ENCODE data around the gene BRIP1.
"Not testable (repeated sequence)": the region's sequence is repeated elsewhere in the genome, so short reads cannot be mapped to it uniquely, and the experiment has no call there.

BRIP1 gene

DNA sequence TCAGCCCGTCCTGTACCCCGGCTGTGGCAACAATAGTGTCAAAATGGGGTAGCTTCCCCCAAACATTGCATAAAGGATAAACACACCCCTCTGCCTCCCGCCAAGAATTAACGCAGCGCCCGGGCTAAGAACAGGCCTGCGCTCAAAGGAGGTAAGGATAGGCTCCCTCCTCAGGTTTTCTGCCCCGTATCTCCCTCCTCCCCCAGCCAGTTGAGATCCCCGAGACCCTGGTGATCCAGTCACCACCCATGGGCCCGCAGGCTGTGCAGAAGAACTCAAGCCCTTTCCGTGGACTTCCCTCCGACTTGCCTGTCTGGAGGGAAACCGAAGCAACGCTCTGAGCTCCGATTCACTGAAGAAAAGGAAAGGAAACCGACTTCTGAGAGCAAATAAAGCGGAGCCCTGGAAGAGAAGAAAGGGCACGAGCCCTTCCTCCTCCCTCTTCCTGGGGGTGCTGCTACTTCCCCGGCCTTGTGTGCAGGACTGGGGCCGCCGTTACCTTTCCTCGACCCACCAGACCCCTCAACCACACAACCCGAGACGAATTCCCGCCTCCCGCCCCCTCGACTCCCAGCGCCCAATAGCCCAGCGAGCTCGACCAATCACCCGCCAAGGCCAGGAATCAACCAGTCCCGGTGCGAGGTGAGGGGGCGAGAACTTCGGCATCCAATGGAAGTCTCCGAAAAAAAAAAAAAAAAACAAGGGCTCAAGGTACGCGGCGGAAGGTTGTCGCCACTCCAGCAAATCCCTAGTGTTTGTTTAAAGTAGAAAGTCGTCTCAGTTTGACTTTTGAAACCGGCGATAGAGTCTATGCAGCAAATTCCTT lies at the start of gene BRIP1:
Gene BRIP1, minus strand, starts transcription at position 554 of the 826 bp plus-strand sequence. CDS start 1,989 bp downstream, outside the sequence.
- peak; percentile 79 for DNase-seq (ENCODE audit: low read depth, low spot score)

DNA sequence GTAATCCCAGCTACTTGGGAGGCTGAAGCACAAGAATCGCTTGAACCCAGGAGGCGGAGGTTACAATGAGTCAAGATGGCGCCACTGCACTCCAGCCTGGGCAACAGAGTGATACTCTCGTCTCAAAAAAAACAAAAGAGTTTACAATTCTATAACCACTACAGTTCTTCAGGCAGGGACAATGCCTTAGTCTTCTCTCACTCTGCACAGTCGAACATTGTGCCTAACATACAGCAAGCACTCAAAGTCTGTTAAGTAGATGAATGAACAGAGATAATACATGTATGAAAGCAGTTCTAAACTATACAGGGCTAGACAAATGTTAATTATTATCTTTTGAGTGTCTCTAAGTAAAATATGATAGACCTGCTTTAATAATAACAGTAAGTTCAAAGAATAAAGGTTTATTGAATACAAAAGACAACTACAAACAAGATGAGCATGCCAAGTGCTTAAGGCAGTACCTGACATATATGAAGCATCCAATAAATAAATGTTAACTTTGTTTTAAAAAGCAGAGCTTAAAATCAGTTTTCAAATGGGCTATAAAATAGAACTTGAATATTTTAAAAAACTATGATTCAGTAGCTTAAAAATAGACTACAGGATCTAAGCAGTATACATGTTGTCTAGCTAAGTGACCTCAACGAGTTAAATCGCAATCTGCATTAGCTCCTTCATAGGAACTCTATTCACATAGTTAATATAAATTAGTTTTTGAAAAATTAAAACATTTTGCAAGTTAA lies 45.1 kb upstream of the BRIP1 start:
- DNase-seq (ENCODE audit: low read depth, low spot score): no peak

DNA sequence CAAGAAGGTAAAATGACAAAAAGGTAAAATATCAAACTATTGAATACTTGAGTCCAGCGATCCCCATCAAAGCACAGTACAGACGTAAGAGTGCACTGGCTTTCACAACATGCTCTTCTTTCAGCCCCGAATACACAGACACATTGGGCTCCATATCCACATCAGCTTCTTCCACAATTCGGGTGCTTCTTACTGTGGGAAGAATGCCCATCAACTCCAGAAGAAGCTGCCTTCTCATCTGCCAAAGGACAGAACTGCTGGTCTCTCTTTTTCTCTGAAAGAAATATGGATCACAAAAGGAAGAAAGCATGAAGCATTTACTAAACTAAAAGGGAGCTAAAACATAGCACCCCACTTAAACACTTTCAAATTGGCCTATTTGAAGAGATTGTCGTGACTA lies 44.0 kb upstream of the BRIP1 start:
- no peak for DNase-seq (ENCODE audit: low read depth, low spot score)

DNA sequence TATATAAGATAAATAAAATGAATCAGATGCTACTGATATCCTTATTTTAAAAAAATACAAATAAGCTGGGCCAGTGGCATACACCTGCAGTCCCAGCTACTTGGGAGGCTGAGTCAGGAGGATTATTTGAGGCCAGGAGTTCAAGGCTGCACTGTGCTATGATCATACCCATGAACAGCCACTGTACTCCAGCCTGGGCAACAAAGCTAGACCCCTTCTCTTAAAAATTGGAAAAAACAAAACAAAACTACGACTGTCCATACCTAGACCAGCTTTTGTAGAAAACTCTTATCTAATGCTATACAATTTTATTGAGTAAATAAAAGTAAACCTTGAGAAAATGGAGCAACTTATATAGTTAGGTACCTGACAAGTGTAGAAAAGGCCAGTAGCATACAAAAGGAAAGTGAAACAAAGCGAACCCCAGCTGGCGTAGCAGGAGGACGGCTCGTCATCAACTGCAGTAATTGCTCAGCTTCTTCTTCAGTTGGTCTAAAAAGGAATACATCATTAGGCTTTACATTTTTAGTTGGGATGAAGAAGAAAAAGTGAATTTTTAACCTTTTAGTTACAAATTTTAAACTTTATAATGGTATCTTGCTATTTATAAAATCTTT lies 40.9 kb upstream of the BRIP1 start:
- no peak for DNase-seq (ENCODE audit: low read depth, low spot score)

DNA sequence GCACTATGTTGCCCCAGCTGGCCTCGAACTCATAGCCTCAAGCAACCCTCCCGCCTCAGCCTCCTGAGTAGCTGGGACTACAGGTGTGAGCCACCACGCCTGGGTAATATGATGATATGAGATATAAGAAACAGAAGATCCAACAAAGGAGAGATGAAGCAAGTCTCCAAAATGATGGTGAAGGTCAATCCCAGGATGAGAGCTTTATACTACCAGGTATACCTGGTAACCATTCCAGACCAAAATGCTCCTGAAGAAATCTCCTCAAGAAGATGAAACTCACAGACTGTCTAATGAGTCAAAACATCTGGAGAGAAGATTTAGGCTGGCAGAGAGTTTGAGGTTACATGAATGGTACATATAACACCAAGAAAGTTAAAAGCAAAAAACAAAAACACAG lies 39.9 kb upstream of the BRIP1 start:
- DNase-seq (ENCODE audit: low read depth, low spot score): no peak

DNA sequence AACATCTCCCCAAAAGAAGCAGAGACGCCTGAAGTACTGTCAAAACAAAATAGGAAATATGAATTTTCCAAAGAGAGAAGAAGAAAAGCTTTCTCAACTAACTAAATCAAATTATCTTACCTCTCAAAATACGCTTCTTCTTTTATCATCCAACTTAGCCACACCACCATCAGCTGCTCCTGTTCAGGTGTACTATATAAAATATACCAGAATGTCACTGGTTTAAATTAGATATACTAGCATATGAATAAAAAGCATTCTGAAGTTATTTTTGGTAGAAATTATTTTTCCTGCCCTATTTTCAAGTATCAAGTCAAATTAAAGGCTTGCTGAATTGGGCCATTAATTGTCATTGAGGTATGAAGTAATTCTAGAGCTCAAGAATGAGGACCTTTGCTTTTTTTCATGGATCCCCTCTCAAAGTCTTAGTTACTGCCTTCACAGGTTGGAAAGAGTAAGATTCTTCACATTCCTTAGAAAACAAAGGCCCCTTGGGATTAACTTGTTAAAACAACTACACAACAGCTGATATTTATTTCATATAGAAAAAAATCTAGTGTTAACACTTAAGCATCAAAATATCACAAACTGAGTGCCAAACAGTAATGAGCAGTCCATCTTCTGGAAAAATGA lies 34.3 kb upstream of the BRIP1 start:
- DNase-seq (ENCODE audit: low read depth, low spot score): no peak

DNA sequence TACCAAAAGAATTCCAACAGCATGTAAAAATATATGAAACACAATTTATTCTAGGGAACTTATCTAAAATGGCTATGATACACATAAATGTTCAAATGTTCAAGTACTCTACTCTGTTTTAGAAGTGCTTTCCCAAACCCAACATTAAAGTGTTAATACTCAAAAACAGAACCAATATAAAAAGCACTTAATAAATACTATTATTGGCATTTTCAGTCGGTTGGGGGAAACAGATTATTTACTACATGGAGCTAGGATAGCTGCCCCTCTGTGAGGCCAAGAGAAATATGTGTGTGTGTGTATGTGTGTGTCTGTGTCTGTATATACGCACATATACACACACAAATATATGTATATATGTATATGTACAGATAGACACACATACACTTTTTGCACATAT lies 32.1 kb upstream of the BRIP1 start:
- DNase-seq (ENCODE audit: low read depth, low spot score): no peak

DNA sequence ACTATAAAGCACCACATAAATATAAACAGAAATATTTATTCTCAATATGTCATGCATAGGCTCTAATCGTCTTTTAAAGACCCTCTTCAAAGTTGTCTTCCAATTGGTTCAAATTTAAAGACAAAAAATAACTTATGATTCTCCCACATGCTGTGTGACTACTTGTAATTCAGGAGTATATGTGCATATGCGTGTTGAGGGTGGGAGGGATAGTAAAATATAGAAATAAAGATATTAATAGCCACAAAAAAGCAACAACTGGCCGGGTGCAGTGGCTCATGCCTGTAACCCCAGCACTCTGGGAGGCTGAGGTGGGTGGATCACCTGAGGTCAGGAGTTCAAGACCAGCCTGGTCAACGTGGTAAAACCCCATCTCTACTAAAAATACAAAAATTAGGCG lies 31.0 kb upstream of the BRIP1 start:
- DNase-seq (ENCODE audit: low read depth, low spot score): not testable (repeated sequence)

DNA sequence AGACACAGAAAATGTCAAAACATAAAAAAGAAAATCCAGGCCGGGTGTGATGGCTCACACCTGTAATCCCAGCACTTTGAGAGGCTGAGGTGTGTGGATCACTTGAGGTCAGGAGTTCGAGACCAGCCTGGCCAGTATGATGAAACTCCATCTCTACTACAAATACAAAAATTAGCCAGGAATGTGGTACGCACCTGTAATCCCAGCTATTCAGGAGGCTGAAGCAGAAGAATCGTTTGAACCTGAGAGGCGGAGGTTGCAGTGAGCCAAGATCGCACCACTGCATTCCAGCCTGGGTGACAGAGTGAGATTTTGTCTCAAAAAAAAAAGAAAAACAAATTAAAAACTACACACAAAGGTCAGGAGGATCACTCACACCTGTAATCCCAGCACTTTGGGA lies 24.4 kb upstream of the BRIP1 start:
- DNase-seq (ENCODE audit: low read depth, low spot score): not testable (repeated sequence)

DNA sequence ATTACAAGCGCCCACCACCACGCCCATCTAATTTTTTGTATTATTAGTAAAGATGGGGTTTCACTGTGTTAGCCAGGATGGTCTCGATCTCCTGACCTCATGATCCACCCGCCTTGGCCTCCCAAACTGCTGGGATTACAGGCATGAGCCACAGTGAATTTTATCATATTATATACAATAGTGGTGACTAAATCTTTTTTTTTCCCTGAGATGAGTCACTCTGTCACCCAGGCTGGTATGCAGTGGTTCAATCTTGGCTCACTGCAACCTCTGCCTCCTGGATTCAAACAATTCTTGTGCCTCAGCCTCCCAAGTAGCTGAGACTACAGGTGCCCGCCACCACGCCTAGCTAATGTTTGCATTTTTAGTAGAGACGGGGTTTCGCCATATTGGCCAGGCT lies 22.5 kb upstream of the BRIP1 start:
- not testable (repeated sequence) for DNase-seq (ENCODE audit: low read depth, low spot score)

DNA sequence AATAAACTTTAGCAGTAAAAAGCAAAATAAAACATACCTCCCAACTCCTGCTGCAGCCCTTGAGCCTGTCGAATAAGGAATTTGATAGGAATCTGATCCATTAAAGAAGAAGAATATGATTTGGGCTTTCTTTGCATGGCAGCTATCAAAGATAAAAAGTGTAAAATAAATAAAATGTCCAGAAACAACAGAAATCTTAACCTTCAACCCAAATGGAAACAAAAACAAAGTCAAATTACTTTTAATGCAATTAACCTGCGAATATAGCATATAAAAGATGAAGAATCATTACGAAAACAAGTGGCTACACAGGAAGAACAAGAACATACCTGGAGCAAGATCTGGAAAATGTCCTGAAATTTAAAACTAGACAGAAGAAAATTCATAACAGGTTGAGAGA lies 21.5 kb upstream of the BRIP1 start:
- DNase-seq (ENCODE audit: low read depth, low spot score): no peak

DNA sequence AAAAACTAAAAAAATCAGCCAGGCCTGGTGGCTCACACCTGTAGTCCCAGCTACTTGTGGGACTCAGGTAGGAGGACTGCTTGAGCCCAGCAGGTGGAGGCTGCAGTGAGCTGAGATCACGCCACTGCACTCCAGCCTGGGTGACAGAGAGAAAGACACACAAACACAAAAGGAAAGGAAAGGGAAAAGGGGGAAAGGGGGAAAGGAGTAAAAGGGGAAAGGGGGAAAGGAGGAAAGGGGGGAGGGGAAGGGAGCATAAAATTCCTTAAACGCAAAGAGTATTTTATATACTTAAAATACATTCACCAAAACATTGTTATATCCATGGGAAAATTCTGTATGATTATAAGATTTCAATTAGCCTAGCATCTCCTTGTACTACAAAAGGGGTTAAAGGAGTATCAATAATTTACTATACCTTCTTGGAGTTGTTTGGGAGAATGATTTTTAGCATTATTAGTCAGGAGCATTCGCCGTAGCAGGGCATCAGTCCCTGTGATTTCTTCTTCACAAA lies 17.3 kb upstream of the BRIP1 start:
- DNase-seq (ENCODE audit: low read depth, low spot score): no peak

DNA sequence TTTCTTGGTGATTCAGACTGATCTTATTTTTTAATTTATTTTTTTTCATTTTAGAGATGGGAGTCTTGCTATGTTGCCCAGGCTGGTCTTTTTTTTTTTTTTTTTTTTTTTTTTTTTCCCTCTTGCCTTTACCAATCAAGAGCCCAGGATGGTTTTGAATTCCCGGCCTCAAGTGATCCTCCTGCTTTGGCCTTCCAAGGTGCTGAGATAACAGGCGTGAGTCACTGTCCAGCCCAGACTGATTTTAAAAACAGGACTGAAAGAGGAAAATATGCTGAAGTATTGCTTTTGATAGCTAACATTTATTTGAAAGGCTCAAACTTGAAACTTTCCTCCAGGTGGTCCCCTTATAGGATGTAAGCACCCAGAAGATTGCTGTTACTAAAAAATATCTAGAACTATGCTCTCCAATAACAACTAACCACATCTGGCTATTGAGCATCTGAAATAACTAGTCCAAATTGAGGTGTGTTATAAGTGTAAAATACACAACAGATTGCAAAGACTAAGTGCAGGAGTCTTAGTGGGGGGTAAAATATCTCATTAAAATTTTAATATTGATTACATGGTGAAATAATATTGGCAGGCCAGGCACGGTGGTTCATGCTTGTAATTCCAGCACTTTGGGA lies 15.8 kb upstream of the BRIP1 start:
- no peak for DNase-seq (ENCODE audit: low read depth, low spot score)

DNA sequence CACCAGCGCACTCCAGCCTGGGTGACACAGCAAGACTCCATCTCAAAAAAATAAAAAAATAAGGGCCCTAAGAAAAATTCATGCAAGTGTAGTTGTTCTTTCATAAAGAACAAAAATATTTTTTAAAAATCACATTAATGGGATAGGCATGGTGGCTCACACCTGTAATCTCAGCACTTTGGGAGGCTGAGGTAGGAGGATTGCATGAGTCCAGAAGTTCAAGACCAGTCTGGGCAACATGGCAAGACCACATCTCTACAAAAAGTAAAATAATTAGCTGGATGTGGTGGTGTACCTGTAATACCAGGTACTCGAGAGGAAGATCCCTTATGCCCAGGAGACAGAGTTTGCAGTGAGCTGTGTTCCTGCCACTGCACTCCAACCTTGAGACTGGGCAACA lies 15.2 kb upstream of the BRIP1 start:
- DNase-seq (ENCODE audit: low read depth, low spot score): no peak

DNA sequence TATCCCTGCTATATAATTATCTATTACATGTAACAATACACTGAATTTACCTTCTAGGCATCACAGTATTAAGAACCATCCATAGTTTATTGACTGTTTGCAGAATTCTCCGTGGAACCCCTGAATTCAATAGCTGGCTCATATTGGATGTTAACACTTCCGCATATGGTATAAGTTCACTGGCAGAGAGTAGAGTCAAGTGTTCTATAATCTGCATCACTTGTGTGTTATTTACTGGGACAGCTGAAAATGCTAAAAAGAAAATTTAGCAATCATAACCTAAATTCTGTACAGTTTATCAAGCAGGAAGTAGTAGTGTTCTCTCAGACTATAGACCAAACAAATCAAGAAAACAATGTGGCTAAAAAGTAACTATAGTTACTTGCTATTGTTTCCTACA lies 14.5 kb upstream of the BRIP1 start:
- DNase-seq (ENCODE audit: low read depth, low spot score): no peak

DNA sequence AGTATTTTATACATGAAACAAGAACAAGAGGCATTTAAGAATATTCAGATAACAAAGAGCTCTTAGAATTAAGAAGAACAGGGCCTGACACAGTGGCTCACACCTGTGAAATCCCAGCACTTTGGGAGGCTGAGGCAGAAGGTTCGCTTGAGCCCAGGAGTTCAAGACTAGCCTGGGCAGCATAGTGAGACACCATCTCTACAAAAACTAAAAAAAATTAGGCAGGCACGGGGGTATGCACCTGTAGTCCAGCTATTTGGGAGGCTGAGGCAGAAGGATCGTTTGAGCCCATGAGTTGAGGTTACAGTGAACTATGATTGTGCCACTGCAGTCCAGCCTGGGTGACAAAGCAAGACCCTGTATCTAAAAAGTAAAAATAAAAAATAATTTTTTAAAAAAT lies 12.5 kb upstream of the BRIP1 start:
- no peak for DNase-seq (ENCODE audit: low read depth, low spot score)

DNA sequence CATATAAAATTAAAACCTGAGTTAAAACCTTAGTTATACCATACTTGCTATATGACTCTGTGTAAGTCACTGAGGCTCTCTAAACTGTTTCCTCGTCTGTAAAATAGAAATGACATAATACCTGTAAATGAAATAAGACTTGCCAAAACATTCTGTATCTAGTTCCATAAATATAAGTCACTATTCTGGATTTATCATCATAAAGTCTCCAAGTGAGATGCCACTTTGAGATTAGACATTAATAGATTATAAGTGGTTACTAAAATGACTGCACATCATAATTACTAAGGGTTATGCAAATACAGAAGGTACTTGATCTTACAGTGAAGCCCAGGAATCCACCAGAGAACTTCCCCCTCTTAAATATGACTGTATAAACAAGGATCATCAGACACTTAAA lies 12.0 kb upstream of the BRIP1 start:
- no peak for DNase-seq (ENCODE audit: low read depth, low spot score)

DNA sequence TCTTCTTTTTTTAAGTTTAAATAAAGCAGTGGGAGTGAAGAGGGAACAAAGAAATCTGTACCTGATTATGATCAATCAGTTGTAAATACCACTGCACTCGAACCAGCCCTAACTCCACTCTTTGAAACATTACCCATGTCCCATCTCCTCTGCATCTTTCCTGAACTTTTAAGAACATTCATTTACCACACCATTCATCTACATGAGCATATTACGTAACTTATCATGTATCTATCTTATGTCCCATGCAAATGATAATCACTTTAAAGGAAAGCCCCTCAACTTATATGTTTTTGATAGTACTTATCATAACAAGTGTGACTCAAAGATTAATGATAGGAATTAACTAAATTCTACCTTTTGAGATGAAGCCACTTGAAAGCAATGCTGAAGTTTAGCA lies 10.7 kb upstream of the BRIP1 start:
- no peak for DNase-seq (ENCODE audit: low read depth, low spot score)

DNA sequence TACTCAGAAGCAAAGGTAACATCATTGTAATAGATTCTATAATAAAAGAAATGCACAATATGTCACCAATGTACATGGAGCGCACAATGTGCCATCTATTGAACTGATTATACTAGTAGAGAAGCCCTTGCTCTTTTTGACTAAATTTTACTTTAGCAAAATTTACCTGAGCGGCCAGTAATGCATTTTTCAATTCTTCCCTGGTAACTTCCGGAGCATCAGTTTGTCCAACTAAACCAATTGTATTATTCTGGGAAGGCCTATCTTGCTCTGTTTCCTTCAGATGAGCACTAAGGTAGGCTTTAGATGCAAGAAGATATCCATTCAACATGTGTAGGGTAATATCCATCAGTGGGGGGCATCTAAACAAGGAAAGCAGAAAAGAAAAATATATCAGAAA lies 8.8 kb upstream of the BRIP1 start:
- DNase-seq (ENCODE audit: low read depth, low spot score): no peak

DNA sequence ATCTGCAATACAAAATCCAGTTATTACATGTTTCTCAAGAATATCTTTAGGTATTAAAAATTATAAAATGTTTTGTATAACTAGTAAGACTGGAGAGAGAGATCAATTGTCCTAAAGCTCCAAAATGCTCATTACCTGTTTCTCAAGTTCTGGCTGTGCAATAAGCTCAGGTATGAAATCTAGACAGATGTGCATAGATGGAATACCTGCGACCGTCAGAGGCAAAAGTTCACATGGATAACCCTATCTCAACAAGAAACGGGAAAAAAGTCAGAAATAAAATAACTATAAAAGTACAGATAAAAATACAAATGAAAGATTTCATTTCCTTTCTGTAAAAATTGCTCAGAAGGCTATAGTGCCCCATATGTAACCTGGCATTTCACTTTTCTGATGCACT lies 5.8 kb upstream of the BRIP1 start:
- DNase-seq (ENCODE audit: low read depth, low spot score): no peak

DNA sequence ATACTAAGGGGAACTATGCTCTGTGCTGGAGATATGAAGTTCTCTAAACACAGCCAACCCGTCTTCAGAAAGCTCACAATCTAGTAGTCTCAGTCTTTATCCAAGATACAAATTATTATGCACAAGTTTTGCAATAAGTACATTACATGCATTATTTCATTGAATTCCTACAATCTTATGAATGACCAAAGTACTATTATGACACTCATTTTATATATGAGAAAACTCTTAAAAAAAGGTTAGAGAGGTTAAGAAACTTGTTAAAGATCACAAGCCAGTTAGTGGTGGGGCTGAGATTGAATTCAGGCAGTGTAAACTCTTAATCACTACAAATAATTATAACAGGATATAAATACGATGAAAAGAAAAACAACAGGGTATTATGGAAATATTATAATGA lies 4.7 kb upstream of the BRIP1 start:
- no peak for DNase-seq (ENCODE audit: low read depth, low spot score)

DNA sequence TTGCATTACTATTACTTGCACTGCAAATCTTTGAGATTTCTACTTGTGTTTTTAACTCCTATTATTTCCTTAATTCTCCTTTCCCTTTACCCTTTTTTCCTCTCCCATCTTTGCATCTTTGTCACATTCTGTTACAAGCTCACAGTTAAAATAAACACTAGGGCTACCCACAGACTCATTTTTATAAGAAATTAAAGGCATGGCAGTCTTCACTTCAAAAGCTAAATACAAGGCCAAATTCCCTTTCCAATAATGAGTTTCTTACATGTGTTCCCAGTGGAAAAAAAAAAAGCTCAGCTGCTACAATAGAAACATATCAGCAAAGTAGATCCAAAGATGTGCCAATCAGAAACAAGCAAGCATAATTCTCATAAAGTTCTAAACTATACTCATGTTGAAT lies 3.7 kb upstream of the BRIP1 start:
- no peak for DNase-seq (ENCODE audit: low read depth, low spot score)

Data from activated naive CD8-positive, alpha-beta T cell treated with anti-CD3 and anti-CD28 coated beads, Interleukin-2, amount 50 U/mL, for 16 hours (primary cell).